Activated CD4-positive, alpha-beta T cell treated with anti-CD3 and anti-CD28 coated beads, Interleukin-2, Interleukin-4, amounts not matched to agents 100 ng/mL and 50 ng/mL, durations not matched to agents 16 hours and 8 hours (primary cell): Measurements from ENCODE around the gene TMEM54.

Experiments
- DNase-seq: peaks from one replicate; pipeline ENCODE4 v3.0.0-alpha.2; 2020; ENCODE audit warnings: low spot score

Gene TMEM54

DNA sequence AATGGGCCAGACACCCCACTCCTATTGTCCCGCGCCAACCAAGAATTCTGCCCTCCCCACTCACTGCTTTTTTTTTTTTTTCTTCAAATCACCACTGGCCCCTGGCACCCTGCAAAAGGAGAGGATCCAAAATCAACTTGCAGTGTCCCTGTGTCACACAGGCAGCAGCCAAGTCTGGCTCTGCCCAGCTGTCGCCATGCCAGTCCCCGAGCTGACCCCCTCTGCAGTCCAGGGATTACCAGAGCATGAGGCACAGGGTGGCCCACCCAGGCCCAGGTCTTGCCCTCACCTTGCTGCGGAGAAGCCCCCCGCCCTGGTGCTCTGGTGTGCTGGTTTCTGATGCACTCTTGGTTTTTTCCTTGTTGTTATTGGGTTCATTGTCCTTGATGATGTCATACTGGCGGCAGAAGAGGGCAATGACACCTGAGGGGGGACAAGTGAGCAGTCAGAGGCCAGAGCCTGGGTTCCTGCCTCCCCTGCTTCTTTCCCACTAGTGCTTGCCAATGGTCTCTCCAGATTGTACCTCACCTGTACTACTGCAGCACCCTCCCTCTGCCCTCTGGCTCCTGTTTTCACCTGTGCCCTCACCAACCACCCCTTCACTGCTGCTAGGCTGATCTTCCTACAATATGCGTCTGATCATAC, 36.7 kb downstream of the TMEM54 start:
- no peak for DNase-seq

GRCh38 chr1:32863881-32864245, 37.3 kb downstream of the TMEM54 start:
- no peak for DNase-seq

DNA sequence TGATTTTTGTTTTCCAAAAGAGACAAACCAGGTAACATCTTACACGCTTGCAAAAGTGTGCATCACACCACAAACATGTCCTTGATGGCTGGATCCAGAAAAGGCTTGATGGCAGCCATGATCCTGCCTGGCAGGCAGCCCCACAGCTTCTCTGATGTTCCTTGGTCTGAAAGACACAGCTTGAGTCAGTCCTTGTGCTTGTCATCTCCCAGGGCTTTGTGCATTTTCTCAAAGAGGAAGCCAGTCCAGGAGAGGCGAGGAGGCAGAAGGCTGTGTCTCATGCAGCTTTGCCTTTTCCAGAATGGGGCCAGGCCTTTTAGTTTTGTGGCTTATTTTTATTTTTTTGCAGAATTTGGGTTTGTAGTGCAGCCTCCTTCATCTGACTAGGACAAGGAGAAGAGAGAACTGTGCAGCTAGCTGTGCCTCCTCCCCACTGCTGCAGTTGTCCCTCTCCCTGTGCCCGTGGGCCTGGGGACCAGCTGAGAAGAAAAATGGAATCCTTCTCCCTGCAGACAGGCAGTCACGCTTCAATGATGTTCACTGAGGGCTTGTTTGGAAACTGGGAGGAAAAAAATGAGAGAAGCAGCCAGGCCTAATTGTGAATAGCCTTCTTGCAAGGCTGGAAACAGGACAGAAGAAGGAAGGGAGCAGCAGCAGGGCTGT, 37.8 kb downstream of the TMEM54 start:
- no peak for DNase-seq

DNA sequence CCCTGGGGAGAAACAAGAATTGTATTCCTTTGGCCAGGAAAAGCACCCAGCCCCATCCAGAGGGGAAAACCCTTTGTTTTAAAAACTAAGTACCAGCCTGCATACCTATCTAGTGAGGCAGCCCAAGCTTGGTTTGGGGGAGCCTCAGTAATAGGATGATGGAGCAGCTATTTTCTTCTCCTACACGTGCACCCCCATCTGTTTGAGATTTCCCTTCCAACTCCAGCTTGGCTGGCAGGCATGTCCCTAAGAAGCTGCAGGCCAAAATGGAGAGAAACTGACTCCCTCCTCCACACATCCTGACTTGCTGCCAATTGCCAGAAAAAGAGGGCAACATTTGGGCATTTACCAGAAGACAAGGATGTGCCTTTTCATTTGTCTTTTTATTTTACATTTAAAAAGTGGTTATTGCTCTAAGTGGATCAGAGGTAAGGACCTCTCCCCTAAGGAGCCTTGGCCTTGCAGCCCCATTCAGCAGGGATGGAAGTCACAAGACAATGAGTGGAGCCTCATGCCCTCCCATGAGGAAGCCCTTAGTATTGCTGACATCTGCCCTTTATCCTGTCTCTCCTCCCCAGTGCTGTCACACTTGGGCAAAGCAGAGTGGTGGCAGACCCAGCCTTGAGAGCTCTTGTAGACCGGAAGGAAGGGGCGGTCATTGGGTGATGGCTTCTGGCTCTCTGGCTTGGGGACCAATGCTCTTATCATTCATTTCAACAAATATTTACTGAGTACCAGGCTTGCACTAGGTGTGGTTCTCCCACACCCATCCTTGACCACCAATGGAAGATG, 39.1 kb downstream of the TMEM54 start:
- DNase-seq, result no peak

DNA sequence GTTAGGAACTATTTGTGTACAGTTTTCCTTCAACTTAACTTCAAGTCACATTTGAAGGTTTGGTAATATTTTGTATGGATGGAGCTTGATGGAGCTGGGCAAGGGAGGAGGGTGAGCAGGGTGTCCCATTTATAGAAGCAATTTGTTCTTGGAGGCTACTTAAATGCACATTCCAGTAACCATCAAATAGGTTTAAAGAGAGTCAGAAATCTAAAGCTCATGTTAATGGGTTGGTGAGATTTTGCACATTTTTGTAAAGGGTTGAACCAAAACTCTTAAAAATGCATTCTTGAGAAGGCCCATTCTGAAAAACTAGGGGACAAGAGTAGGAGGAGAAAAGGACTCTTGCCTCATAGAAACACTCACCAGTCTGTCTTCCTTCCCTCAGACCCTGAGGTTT, 40.6 kb downstream of the TMEM54 start:
- no peak for DNase-seq

DNA sequence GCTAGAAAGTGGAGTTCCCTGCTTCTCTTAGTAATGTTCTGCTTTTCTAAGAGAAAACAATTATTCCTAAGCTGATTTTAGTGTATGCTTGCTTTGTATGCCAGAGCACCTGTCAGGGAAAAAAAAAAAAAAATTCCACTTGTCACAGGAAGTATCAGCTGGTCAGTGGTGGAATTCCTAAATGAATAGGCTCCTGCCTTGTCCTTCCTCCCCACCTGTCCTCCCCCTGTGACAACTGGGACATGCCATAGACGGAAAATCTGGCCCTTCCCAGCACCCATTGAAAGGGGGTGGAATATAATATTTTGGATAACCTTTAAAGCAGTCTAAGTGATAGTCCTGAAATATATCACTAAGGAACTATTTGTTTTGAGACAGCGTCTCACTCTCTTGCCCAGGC, 41.3 kb downstream of the TMEM54 start:
- DNase-seq, result no peak

- DNase-seq, result no peak
Measured at GRCh38 chr1:32858791-32859190, 42.4 kb downstream of the TMEM54 start.

DNA sequence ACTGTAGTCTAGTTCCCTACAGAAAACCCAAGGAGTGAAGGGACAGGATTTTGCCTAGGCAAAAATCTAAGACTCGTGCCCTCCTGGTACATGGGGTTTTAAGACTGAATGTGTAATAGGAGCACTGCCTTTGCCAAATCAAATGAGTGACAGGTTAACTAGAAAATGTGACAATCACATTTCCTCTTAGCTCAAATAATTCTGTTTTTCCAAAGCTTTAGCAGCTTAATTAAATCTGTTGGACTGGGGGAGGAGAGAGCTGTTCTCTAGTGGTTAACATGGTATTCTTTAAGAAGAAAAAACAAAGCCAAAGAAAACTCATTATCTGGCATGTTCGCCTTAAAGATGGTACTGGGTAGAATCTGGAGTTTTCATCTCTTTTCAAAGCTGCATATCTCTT, 43.1 kb downstream of the TMEM54 start:
- no peak for DNase-seq

DNA sequence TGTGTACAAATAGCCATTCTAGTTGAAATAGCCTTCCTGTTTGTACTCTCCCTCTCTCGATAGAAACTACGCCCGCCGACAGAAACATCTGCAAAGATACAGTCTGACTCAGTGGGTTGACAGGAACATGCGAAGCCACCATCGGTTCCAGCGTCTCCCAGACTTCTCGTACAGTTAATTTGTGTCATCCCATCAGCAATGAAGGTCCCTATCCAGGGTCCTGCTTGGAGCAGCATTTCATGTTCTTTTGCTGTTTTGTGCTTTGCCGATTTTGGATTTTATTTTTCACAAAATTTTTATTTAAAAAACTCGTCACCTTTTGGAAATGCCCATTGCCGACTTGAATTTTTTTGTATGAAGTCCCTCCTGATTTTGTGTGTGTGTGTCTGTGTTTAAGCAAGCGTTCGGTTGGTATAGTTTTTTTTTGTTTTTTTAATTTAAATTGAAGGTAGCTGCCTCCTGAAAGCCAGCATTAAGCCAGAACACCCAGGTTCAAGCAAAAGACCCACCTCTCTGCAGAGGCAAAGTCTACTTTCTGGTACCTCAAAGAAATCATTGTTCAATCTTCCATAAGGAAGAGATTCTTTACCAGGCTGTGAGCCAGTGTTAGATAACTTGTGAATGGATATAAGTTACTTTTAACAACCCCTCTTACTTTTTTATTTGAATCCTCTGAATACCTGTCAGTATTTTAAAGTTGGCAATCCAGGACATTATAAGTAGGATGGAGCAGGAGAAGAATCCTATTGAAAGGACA, 45.1 kb downstream of the TMEM54 start:
- DNase-seq, result no peak

DNA sequence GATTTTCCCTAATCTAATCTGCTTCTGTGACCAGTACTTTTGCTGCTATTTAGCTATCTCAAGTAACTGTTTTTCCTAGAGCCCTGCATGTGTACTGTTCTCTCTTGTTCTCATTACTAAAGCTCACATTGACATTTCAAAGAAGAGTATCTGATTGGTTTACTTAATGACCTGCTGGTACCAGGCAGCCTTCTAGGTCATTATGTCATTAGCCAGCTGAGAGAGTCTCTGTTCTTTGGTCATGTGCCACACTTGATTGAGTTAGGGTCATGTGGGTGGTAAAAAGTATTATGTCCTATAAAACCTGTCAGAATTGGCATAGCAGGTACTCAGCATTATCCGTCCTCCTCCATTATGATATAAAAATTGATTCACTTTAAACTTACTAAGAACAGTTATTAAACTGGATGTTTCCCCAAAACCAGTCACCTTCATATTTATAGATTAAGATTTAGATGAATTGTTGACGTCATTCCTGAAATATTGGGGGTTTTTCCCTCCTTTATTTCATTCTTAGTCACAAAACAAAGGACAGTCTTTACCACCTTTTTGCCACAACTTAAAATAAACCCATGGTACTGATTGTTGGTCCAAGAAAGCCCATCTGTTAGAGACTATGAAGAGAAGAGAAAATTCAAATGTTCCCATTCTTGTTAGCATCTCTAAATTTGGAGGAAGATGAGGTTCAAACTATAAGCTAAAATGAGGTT, 52.7 kb downstream of the TMEM54 start:
- DNase-seq, result no peak
